H9 (cell line): Measurements from ENCODE around the gene MAZ. TPM values are rescaled to one million over a fixed set of nuclear protein-coding genes. Genes with fewer than 3 reads are reported as not detected.

Experiments used
- DNase-seq: peaks from one replicate; pipeline ENCODE4 v3.0.0-alpha.2; 2017
- H2AFZ ChIP-seq: one replicate; pipeline ENCODE4 v1.6.1; 2013; ENCODE audit warnings: mild to moderate bottlenecking, low read length, control low read depth, moderate library complexity
- H2AK5ac ChIP-seq: 2 replicates; pipeline ENCODE4 v1.6.1; 2013; ENCODE audit warnings: low read length, control low read depth, mixed read lengths; ENCODE audit not compliant: insufficient read length
- H2BK120ac ChIP-seq: one replicate; pipeline ENCODE4 v1.6.1; 2013; ENCODE audit warnings: low read depth, mild to moderate bottlenecking, low read length, control low read depth, inconsistent platforms; ENCODE audit not compliant: poor library complexity, severe bottlenecking
- H2BK12ac ChIP-seq: 2 replicates; pipeline ENCODE4 v1.6.1; 2013; ENCODE audit warnings: low read length, control low read depth, mixed read lengths, low read depth; ENCODE audit not compliant: insufficient read length
- H2BK15ac ChIP-seq: 2 replicates; pipeline ENCODE4 v1.6.1; 2013; ENCODE audit warnings: low read depth, low read length, control low read depth
- H2BK20ac ChIP-seq: one replicate; pipeline ENCODE4 v1.6.1; 2013; ENCODE audit warnings: low read depth, mild to moderate bottlenecking, low read length, control low read depth, inconsistent platforms; ENCODE audit not compliant: poor library complexity, severe bottlenecking
- H2BK5ac ChIP-seq: 2 replicates; pipeline ENCODE4 v1.6.1; 2013; ENCODE audit warnings: low read length, control low read depth, mixed read lengths; ENCODE audit not compliant: insufficient read length
- H3K14ac ChIP-seq: 2 replicates; pipeline ENCODE4 v1.6.1; 2013; ENCODE audit warnings: low read length, control low read depth; ENCODE audit not compliant: insufficient read depth
- H3K18ac ChIP-seq: 2 replicates; pipeline ENCODE4 v1.6.1; 2013; ENCODE audit warnings: low read depth, mild to moderate bottlenecking, mixed read lengths, low read length, control low read depth; ENCODE audit not compliant: insufficient read length
- H3K23ac ChIP-seq: 2 replicates; pipeline ENCODE4 v1.6.1; 2013; ENCODE audit warnings: low read length, control low read depth, mixed read lengths, low read depth; ENCODE audit not compliant: insufficient read length
- H3K23me2 ChIP-seq: 2 replicates; pipeline ENCODE4 v1.6.1; 2013; ENCODE audit warnings: low read depth, mild to moderate bottlenecking, mixed read lengths, low read length, control low read depth; ENCODE audit not compliant: insufficient read length, poor library complexity, severe bottlenecking
- H3K27ac ChIP-seq: 2 replicates; pipeline ENCODE4 v1.5.1; 2013; ENCODE audit warnings: low read length, control low read depth, mixed read lengths, low read depth; ENCODE audit not compliant: insufficient read length
- H3K27me3 ChIP-seq: 2 replicates; pipeline ENCODE4 v1.6.1; 2013; ENCODE audit warnings: low read length, control low read depth, inconsistent platforms; ENCODE audit not compliant: insufficient read depth
- H3K4ac ChIP-seq: 2 replicates; pipeline ENCODE4 v1.6.1; 2013; ENCODE audit warnings: low read depth, mild to moderate bottlenecking, control low read depth, inconsistent platforms, low read length, moderate library complexity
- H3K4me1 ChIP-seq: 2 replicates; pipeline ENCODE4 v1.6.1; 2013; ENCODE audit warnings: low read length, control low read depth, inconsistent platforms; ENCODE audit not compliant: insufficient read depth
- H3K4me2 ChIP-seq: 2 replicates; pipeline ENCODE4 v1.6.1; 2013; ENCODE audit warnings: low read length, control low read depth, mixed read lengths; ENCODE audit not compliant: insufficient read length, insufficient read depth
- H3K56ac ChIP-seq: 2 replicates; pipeline ENCODE4 v1.6.1; 2013; ENCODE audit warnings: low read depth, mild to moderate bottlenecking, mixed read lengths, low read length, control low read depth; ENCODE audit not compliant: insufficient read length
- H3K79me1 ChIP-seq: 2 replicates; pipeline ENCODE4 v1.6.1; 2013; ENCODE audit warnings: low read depth, mild to moderate bottlenecking, moderate library complexity, low read length, control low read depth, inconsistent platforms; ENCODE audit not compliant: insufficient read depth, poor library complexity, severe bottlenecking
- H3K79me2 ChIP-seq: 2 replicates; pipeline ENCODE4 v1.6.1; 2013; ENCODE audit warnings: low read length, control low read depth, inconsistent platforms; ENCODE audit not compliant: insufficient read depth
- H3K9ac ChIP-seq: 2 replicates; pipeline ENCODE4 v1.6.1; 2013; ENCODE audit warnings: low read length, control low read depth, mixed read lengths; ENCODE audit not compliant: insufficient read length; ENCODE audit errors: extremely low read depth
- H3K9me3 ChIP-seq: one replicate; pipeline ENCODE4 v1.6.1; 2013; ENCODE audit warnings: low read depth, low read length, inconsistent platforms; ENCODE audit not compliant: control insufficient read depth
- H3T11ph ChIP-seq: one replicate; pipeline ENCODE4 v1.6.1; 2013; ENCODE audit warnings: mild to moderate bottlenecking, low read length, control low read depth, inconsistent platforms
- H4K20me1 ChIP-seq: one replicate; pipeline ENCODE4 v1.6.1; 2013; ENCODE audit not compliant: control insufficient read depth, insufficient read length, insufficient read depth
- H4K5ac ChIP-seq: 2 replicates; pipeline ENCODE4 v1.6.1; 2013; ENCODE audit warnings: low read depth, mild to moderate bottlenecking, mixed read lengths, low read length, control low read depth; ENCODE audit not compliant: insufficient read length
- H4K8ac ChIP-seq: replicated peaks from 2 replicates; pipeline ENCODE4 v1.6.1; 2013; ENCODE audit warnings: low read length, control low read depth, mixed read lengths, low read depth; ENCODE audit not compliant: insufficient read length
- H4K91ac ChIP-seq: 2 replicates; pipeline ENCODE4 v1.6.1; 2013; ENCODE audit warnings: low read depth, mild to moderate bottlenecking, moderate library complexity, mixed read lengths, low read length, control low read depth; ENCODE audit not compliant: insufficient read length
- H3K27ac Mint-ChIP-seq, 3 experiments: 2 replicates in 2 of 3; 3 replicates in 1 of 3; pipeline ENCODE4 v1.8.0; 2020 to 2021; ENCODE audit warnings: mixed read lengths in 3 of 3, mild to moderate bottlenecking in 1 of 3, moderate library complexity in 1 of 3
- H3K27me3 Mint-ChIP-seq: 2 replicates; pipeline ENCODE4 v1.8.0; 2021; ENCODE audit warnings: low read depth, mild to moderate bottlenecking, moderate library complexity, mixed read lengths
- H3K36me3 Mint-ChIP-seq, 3 experiments: 2 replicates in 2 of 3; 3 replicates in 1 of 3; pipeline ENCODE4 v1.8.0; 2020 to 2021; ENCODE audit warnings: low read depth in 3 of 3, mixed read lengths in 3 of 3; ENCODE audit not compliant: insufficient read depth in 1 of 3
- H3K4me1 Mint-ChIP-seq, 2 experiments: 2 replicates each; pipeline ENCODE4 v1.8.0; 2020; ENCODE audit warnings: mixed read lengths in 2 of 2
- H3K4me3 Mint-ChIP-seq, 2 experiments: 2 replicates in 1 of 2; 3 replicates in 1 of 2; pipeline ENCODE4 v1.8.0; 2020 to 2021; ENCODE audit warnings: mild to moderate bottlenecking in 2 of 2, mixed read lengths in 2 of 2, moderate library complexity in 1 of 2
- H3K9me3 Mint-ChIP-seq, 2 experiments: 2 replicates in 1 of 2; 3 replicates in 1 of 2; pipeline ENCODE4 v1.8.0; 2020; ENCODE audit warnings: mild to moderate bottlenecking in 2 of 2, mixed read lengths in 2 of 2, moderate library complexity in 1 of 2
- WGBS: extraction: QIAGEN DNeasy Blood & Tissue Kit; methylation state at CpG from one replicate; pipeline ENCODE4 v1.1.7; 2013; ENCODE audit warnings: missing lambda C conversion rate, low lambda C conversion rate, mixed read lengths; ENCODE audit not compliant: insufficient read length; ENCODE audit errors: extremely low coverage; 5-methylcytosine and 5-hydroxymethylcytosine counted together
- total RNA-seq: library from RNA; stranded (reverse); gene quantifications from 2 replicates; pipeline ENCODE4 v1.2.1, GENCODE V29; 2021
- TF ChIP-seq, protein P1 (sequence below): fragments of 200-600 bp; sonication (generic); conservative IDR thresholded peaks from 3 replicates; pipeline ENCODE4 v1.8.0; 2021; ENCODE audit warnings: antibody characterized with exemption, mild to moderate bottlenecking

MAZ gene
- total RNA-seq, 1 experiment from 2014 or later = 412 TPM

DNA sequence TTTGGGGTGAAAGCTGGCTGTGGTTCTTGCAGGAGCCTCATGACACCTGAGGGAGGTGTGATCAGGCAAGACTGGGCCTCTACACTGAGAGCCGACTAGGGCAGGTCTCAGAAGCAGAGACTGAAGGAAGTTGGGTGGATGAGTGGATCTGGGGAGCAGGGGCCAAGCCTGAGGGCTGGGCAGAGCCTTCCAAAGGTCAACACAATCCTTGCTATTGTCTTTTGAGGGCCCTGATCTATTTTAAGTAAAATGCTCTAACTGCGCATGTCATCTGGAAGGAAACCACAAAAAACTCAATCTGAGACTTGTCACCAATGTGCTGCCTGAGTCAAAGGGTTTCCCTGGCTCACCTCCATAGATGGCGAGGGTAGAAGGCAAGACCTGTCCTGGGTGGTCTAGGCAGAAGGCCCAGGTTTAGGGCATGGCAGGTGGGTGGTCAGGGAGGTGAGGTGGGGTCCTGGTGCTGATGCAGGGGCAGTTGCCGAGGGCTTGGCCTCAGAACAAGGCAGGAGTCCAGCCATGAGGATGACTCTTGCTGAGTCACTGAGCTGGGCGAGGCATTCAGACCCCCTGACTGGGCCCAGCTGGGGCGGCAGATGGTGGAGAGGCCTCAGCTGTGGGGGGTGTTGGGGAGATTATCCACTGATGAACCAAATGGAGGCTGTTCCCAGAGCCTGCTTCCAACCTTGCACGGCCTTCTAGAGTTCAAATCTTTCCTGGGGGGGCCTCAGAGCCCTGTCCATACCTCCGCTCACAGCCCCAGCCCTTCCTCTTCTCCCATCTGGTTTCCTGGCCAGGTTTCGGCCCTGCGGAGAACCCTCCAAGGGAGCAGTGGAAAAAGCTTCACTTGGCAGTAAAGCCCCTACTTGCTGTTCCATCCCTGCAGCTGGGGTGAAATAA is 19.1 kb downstream of the MAZ start:
- H3K27me3 Mint-ChIP-seq = no peaks in the 10 kb centered on the region
- Histone ChIP-seq H2BK120ac (no peak overlapping the region), H2BK5ac (no peak overlapping the region), H4K8ac (no peak overlapping the region), H3T11ph (no peak overlapping the region), H3K23me2 (no peaks in the 10 kb centered on the region), H3K27ac (no peak overlapping the region), H3K4me1 (no peaks in the 10 kb centered on the region), H4K20me1 (no peaks in the 10 kb centered on the region), H3K9ac (no peak overlapping the region), H2BK20ac (no peak overlapping the region), H3K4ac (no peak overlapping the region), H2BK12ac (no peak overlapping the region), H3K56ac (no peak overlapping the region), H3K23ac (no peak overlapping the region), H3K27me3 (no peaks in the 10 kb centered on the region), H4K5ac (no peak overlapping the region), H3K9me3 (no peaks in the 10 kb centered on the region), H3K79me2 (no peaks in the 10 kb centered on the region), H2AFZ (no peak overlapping the region), H2BK15ac (no peak overlapping the region), H3K4me2 (no peak overlapping the region), H3K14ac (peak overlapping the region; percentile 50), H2AK5ac (no peak overlapping the region), H3K18ac (peak overlapping the region; percentile 43), H3K79me1 (no peaks in the 10 kb centered on the region), H4K91ac (no peak overlapping the region)
- no peak for DNase-seq
- H3K4me1 Mint-ChIP-seq = peaks cover 20 to 23% of the 10 kb centered on the region in 2 experiments
- H3K27ac Mint-ChIP-seq = peak overlapping the region; percentile 95 to 98 (median 95)
- H3K36me3 Mint-ChIP-seq = peaks cover 3 to 7% (median 5%) of the 10 kb centered on the region in 3 experiments; a peak in 5 of 7 replicates
- no peak overlapping the region for H3K4me3 Mint-ChIP-seq
- TF ChIP-seq, protein P1, sequence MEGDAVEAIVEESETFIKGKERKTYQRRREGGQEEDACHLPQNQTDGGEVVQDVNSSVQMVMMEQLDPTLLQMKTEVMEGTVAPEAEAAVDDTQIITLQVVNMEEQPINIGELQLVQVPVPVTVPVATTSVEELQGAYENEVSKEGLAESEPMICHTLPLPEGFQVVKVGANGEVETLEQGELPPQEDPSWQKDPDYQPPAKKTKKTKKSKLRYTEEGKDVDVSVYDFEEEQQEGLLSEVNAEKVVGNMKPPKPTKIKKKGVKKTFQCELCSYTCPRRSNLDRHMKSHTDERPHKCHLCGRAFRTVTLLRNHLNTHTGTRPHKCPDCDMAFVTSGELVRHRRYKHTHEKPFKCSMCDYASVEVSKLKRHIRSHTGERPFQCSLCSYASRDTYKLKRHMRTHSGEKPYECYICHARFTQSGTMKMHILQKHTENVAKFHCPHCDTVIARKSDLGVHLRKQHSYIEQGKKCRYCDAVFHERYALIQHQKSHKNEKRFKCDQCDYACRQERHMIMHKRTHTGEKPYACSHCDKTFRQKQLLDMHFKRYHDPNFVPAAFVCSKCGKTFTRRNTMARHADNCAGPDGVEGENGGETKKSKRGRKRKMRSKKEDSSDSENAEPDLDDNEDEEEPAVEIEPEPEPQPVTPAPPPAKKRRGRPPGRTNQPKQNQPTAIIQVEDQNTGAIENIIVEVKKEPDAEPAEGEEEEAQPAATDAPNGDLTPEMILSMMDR = no peak
- WGBS = no CpG with 5 or more reads among the region's 10 CpGs
- H3K9me3 Mint-ChIP-seq = no peaks in the 10 kb centered on the region
